Hepatocyte (in vitro differentiated cells): ENCODE measurements around the gene PCBP1. TPM values are rescaled to one million over a fixed set of nuclear protein-coding genes. Genes with fewer than 3 reads are reported as not detected.

Source experiments
- DNase-seq: peaks from one replicate; pipeline ENCODE4 v3.0.0-alpha.2; 2016; ENCODE audit warnings: low spot score
- H2AFZ ChIP-seq: fragments of 200-600 bp; sonication (generic); 2 replicates; pipeline ENCODE4 v1.6.0; 2016; ENCODE audit warnings: antibody characterized with exemption, mild to moderate bottlenecking
- H3K27ac ChIP-seq: fragments of 200-600 bp; sonication (generic); 2 replicates; pipeline ENCODE4 v1.5.1; 2016; ENCODE audit warnings: mild to moderate bottlenecking
- H3K27me3 ChIP-seq: fragments of 200-600 bp; sonication (generic); 2 replicates; pipeline ENCODE4 v1.6.1; 2016
- H3K36me3 ChIP-seq: fragments of 200-600 bp; sonication (generic); replicated peaks from 2 replicates; pipeline ENCODE4 v1.5.1; 2016; ENCODE audit warnings: low read depth; ENCODE audit not compliant: insufficient read depth
- H3K4me1 ChIP-seq: fragments of 200-600 bp; sonication (generic); 2 replicates; pipeline ENCODE4 v1.5.1; 2016; ENCODE audit warnings: mild to moderate bottlenecking, moderate library complexity; ENCODE audit not compliant: insufficient read depth
- H3K4me2 ChIP-seq: fragments of 200-600 bp; sonication (generic); 2 replicates; pipeline ENCODE4 v1.6.0; 2016
- H3K4me3 ChIP-seq: fragments of 200-600 bp; sonication (generic); 2 replicates; pipeline ENCODE4 v1.5.1; 2016; ENCODE audit warnings: mild to moderate bottlenecking
- H3K79me2 ChIP-seq: fragments of 200-600 bp; sonication (generic); 2 replicates; pipeline ENCODE4 v1.6.0; 2017; ENCODE audit warnings: mild to moderate bottlenecking
- H3K9me2 ChIP-seq: fragments of 200-600 bp; sonication (generic); replicated peaks from 2 replicates; pipeline ENCODE4 v1.6.0; 2017; ENCODE audit warnings: mild to moderate bottlenecking; ENCODE audit not compliant: insufficient read depth
- H3K9me3 ChIP-seq: fragments of 200-600 bp; sonication (generic); 2 replicates; pipeline ENCODE4 v1.5.1; 2016; ENCODE audit warnings: low read depth, mild to moderate bottlenecking
- H4K20me1 ChIP-seq: fragments of 200-600 bp; sonication (generic); 2 replicates; pipeline ENCODE4 v1.6.0; 2016; ENCODE audit warnings: mild to moderate bottlenecking; ENCODE audit not compliant: insufficient read depth, poor library complexity, severe bottlenecking
- EZH2 ChIP-seq: fragments of 200-600 bp; sonication (generic); IDR thresholded peaks from 2 replicates; pipeline ENCODE4 v1.6.1; 2016; ENCODE audit warnings: antibody characterized with exemption, mild to moderate bottlenecking, borderline replicate concordance
- EZH2phosphoT487 ChIP-seq: fragments of 200-600 bp; sonication (generic); IDR thresholded peaks from one replicate; pipeline ENCODE4 v1.6.1; 2018; ENCODE audit warnings: antibody characterized with exemption, mild to moderate bottlenecking, low read depth, moderate library complexity; ENCODE audit not compliant: unreplicated experiment, severe bottlenecking
- WGBS: methylation state at CpG from one replicate; pipeline ENCODE4 v1.1.6; 2016; ENCODE audit warnings: low lambda C conversion rate; ENCODE audit errors: missing lambda C conversion rate; 5-methylcytosine and 5-hydroxymethylcytosine counted together
- polyA plus RNA-seq: library from polyadenylated mRNA; unstranded; fragments of >200 nt; fragmentation: Nextera tagmentation; extraction: Ambion mirVana; gene quantifications from 2 replicates; pipeline ENCODE4 v1.2.1, GENCODE V29; 2016
- total RNA-seq: library from RNA; depleted of rRNA; stranded (reverse); fragments of >200 nt; gene quantifications from 2 replicates; pipeline ENCODE4 v1.2.3, GENCODE V29; 2014
- TF ChIP-seq, protein P1 (sequence below): fragments of 200-600 bp; sonication (generic); IDR thresholded peaks from 2 replicates; pipeline ENCODE4 v1.5.1; 2016; ENCODE audit warnings: antibody characterized with exemption, mild to moderate bottlenecking; ENCODE audit not compliant: poor library complexity

PCBP1 gene
- total and polyA plus RNA-seq, 2 experiments from 2014 or later: 97.1 to 183 TPM

DNA sequence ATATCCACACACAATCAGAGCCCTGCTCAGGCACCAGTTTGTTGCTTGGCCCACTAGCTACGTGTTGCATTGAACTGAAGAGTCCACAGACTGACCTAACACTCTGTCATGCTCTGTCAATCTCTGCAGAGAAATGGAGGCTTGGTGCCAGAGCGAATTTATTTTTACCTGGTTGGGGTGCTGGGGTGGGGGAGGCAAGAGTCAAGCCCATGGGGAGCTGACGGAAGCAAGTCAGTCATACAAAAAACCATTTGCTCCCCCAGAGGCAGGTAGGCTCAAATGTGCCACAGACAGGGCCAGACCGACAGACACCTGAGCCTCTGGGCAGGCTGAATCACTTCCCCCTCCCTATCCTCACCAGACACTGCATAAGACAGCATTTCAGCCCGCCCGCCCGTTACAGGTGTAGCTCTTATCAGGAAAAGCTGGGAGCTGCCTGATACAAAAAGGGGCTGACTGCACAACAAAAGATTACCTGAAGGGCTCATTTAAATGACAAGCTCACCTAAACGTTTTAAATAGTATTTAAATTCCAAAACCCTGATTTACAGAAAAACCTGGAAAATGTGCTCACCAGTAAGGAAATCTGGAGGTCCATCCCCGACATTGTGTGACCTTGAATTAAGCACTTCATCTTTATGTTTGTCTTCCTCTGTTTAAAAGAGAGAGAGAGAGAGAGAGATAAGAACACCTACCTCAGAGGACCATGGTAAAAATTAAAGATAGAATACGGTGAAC lies 2.1 kb upstream of the PCBP1 start:
- WGBS: 26% methylated on average over 10 of the region's 10 CpGs
- Histone ChIP-seq H2AFZ (peak overlapping the region; percentile 66), H3K4me3 (peak overlapping the region; percentile 37), H3K4me1 (peaks cover 35% of the 10 kb centered on the region), H3K9me3 (no peaks in the 10 kb centered on the region), H3K9me2 (no peaks in the 10 kb centered on the region), H3K27me3 (no peaks in the 10 kb centered on the region), H3K27ac (peak overlapping the region; percentile 100), H3K79me2 (peaks cover 42% of the 10 kb centered on the region), H4K20me1 (no peaks in the 10 kb centered on the region), H3K36me3 (peaks cover 6% of the 10 kb centered on the region), H3K4me2 (peak overlapping the region; percentile 88)
- TF ChIP-seq, protein P1, sequence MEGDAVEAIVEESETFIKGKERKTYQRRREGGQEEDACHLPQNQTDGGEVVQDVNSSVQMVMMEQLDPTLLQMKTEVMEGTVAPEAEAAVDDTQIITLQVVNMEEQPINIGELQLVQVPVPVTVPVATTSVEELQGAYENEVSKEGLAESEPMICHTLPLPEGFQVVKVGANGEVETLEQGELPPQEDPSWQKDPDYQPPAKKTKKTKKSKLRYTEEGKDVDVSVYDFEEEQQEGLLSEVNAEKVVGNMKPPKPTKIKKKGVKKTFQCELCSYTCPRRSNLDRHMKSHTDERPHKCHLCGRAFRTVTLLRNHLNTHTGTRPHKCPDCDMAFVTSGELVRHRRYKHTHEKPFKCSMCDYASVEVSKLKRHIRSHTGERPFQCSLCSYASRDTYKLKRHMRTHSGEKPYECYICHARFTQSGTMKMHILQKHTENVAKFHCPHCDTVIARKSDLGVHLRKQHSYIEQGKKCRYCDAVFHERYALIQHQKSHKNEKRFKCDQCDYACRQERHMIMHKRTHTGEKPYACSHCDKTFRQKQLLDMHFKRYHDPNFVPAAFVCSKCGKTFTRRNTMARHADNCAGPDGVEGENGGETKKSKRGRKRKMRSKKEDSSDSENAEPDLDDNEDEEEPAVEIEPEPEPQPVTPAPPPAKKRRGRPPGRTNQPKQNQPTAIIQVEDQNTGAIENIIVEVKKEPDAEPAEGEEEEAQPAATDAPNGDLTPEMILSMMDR: no peak
- TF ChIP-seq EZH2phosphoT487 (no peak), EZH2 (no peak)
- DNase-seq: peak; percentile 84

DNA sequence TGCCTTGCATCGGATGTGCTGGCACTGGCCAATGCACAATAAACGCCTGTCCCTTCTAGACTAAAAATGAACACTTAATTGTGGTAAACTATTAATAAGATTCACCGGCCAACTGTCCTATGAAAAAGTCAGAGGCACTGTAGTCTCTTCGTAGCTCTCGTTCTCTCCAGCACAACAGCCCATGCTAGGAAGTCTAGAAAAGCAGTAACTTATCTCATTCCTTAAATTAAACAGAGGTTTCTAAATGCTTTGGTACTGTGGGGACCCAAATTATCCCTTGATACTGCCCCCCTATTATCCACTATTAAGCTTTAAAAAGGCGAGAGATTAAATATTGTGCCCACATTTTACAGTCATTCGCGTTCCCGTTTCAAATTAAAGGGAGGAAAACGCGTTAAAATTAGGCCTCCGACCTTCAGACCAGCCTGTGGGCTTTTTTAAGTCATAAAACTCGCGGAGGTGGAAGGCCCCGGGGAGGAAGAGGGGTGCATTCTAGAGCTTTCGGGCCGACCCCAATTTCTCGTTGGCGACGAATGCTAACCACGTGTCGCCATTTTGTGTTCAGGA lies 1.5 kb upstream of the PCBP1 start:
- H2AFZ ChIP-seq: peak overlapping the region; percentile 66

DNA sequence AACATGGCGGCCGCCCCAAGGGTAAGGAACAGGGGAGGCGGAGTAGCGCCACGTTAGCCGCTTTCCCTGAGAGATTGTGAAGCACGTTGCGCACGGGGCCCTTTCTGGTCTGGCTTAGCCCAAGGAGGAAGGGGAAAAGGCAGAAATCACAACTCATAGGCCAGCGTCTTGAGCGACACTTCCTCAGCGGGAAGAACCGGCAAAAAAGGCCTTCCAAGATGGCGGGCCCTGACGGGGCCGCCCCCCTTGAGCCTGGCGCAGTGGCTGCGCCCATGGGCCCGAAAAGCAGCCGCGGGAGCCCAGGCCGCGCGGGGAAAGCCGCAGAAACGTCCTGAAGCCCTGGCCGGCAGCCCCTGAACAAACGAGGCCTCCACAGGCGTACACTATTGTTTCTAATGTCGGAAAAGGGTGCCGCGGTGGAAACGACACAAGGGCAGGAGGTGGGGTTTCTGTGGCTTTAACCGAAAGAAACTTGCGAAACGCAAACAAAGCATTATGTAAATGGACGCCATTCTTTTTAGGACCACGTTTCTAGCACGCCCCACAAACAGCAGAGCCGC lies 919 bp upstream of the PCBP1 start:
- H3K9me3 ChIP-seq: no peaks in the 10 kb centered on the region
- TF ChIP-seq, protein P1: no peak
- TF ChIP-seq EZH2phosphoT487: no peak
- no peak for TF ChIP-seq EZH2
- WGBS: 3% methylated on average over 40 of the region's 40 CpGs
- peak overlapping the region; percentile 37 for H3K4me3 ChIP-seq
- peaks cover 47% of the 10 kb centered on the region for H3K79me2 ChIP-seq
- H3K36me3 ChIP-seq: peaks cover 6% of the 10 kb centered on the region
- H4K20me1 ChIP-seq: no peaks in the 10 kb centered on the region
- no peaks in the 10 kb centered on the region for H3K27me3 ChIP-seq
- H3K4me1 ChIP-seq: peaks cover 36% of the 10 kb centered on the region
- H3K27ac ChIP-seq: peak overlapping the region; percentile 100
- DNase-seq: peak; percentile 84
- H2AFZ ChIP-seq: peak overlapping the region; percentile 66
- H3K9me2 ChIP-seq: no peaks in the 10 kb centered on the region
- peak overlapping the region; percentile 88 for H3K4me2 ChIP-seq

More for the DNA sequence above, 1.5 kb upstream of the PCBP1 start:
- H3K27me3 ChIP-seq: no peaks in the 10 kb centered on the region
- H3K9me2 ChIP-seq: no peaks in the 10 kb centered on the region
- H3K4me1 ChIP-seq: peaks cover 36% of the 10 kb centered on the region
- peaks cover 6% of the 10 kb centered on the region for H3K36me3 ChIP-seq
- H3K27ac ChIP-seq: peak overlapping the region; percentile 100
- H3K9me3 ChIP-seq: no peaks in the 10 kb centered on the region
- WGBS: 17% methylated on average over 22 of the region's 22 CpGs
- H4K20me1 ChIP-seq: no peaks in the 10 kb centered on the region
- TF ChIP-seq EZH2phosphoT487 (no peak), EZH2 (no peak)
- TF ChIP-seq, protein P1: no peak
- DNase-seq: no peak
- peaks cover 47% of the 10 kb centered on the region for H3K79me2 ChIP-seq
- peak overlapping the region; percentile 88 for H3K4me2 ChIP-seq
- peak overlapping the region; percentile 37 for H3K4me3 ChIP-seq
